ENCODE measurements around the gene TMEM125. TPM values are rescaled to one million over a fixed set of nuclear protein-coding genes. Genes with fewer than 3 reads are reported as not detected.

TMEM125 gene
- total and polyA plus RNA-seq, 2 experiments from 2014 or later: not detected

DNA sequence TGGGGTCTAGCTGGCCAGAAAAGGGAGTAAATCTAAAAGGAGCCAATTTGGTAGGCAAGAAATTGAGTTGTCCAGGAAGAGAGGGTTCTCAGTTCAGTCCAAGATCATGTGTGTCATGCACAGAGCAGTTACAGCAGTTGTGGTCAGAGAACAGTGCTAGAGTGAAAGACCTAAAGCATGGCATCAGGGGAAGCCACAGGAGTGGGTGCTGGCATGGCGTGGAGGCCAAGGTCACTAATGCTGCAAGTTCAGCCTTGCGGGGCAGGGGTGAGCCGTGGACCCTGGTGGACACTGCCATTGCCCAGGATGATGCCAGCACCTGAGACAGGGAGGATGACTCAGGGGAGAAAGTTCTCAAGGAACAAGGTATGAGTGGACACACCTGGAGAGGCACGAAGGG lies 16.6 kb upstream of the TMEM125 start:
- Histone ChIP-seq H3K9me3 (ENCODE audit: low read depth) (no peaks in the 10 kb centered on the region), H3K79me2 (ENCODE audit: insufficient read depth) (no peaks in the 10 kb centered on the region), H2AFZ (no peak overlapping the region), H3K4me1 (ENCODE audit: insufficient read depth) (no peaks in the 10 kb centered on the region), H4K20me1 (ENCODE audit: insufficient read depth) (no peaks in the 10 kb centered on the region), H3K27ac (no peak overlapping the region), H3K36me3 (ENCODE audit: low read depth) (no peaks in the 10 kb centered on the region), H3K9ac (no peak overlapping the region), H3F3A (ENCODE audit: insufficient read depth) (no peaks in the 10 kb centered on the region), H3K9me2 (ENCODE audit: insufficient read depth) (no peaks in the 10 kb centered on the region), H3K4me2 (ENCODE audit: unreplicated experiment) (no peak overlapping the region), H3K27me3 (replicated peaks; ENCODE audit: insufficient read depth) (peaks cover 4% of the 10 kb centered on the region), H3K4me3 (no peak overlapping the region)
- no peak for DNase-seq
- in situ Hi-C loops (cut with MboI): no loop called here
- 78 to 84% methylated on average over 4 of the region's 4 CpGs for WGBS, 2 experiments (ENCODE audit: low coverage in 1 of 2, low lambda C conversion rate in 2 of 2, missing lambda C conversion rate in 2 of 2)
- TF ChIP-seq EZH2 (IDR thresholded peaks at IDR 0.05; ENCODE audit: insufficient read depth, poor library complexity, severe bottlenecking): no peak
- TF ChIP-seq EZH2phosphoT487 (IDR thresholded peaks at IDR 0.05; ENCODE audit: insufficient read depth, low read depth): no peak

DNA sequence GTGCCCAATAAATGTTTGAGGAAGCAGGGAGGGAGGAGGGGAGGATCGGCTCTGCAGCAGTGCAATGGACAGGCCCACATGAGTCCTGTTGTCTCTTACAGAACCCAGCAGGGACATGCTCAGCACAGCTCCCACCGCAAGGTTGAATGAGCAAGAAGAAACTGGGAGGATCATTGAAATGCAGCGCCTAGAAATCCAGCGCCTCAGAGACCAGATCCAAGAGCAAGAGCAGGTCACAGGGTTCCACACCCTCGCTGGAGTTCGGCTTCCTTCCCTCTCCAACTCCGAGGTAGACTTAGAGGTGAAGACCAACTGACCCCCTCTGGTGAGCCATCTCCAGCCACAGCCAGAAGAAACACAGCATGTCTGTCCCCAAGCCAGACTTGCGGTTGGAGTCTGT lies 15.9 kb upstream of the TMEM125 start:
- peaks cover 4% of the 10 kb centered on the region for H3K27me3 ChIP-seq (replicated peaks; ENCODE audit: insufficient read depth)
- H3K4me1 ChIP-seq (ENCODE audit: insufficient read depth): no peaks in the 10 kb centered on the region
- H3K36me3 ChIP-seq (ENCODE audit: low read depth): no peaks in the 10 kb centered on the region
- 63 to 65% methylated on average over 8 of the region's 8 CpGs for WGBS, 2 experiments (ENCODE audit: low coverage in 1 of 2, low lambda C conversion rate in 2 of 2, missing lambda C conversion rate in 2 of 2)
- no peaks in the 10 kb centered on the region for H3K9me2 ChIP-seq (ENCODE audit: insufficient read depth)
- no peak overlapping the region for H3K27ac ChIP-seq
- H2AFZ ChIP-seq: no peak overlapping the region
- no peak overlapping the region for H3K9ac ChIP-seq
- H3F3A ChIP-seq (ENCODE audit: insufficient read depth): no peaks in the 10 kb centered on the region
- no peak overlapping the region for H3K4me3 ChIP-seq
- no peaks in the 10 kb centered on the region for H3K79me2 ChIP-seq (ENCODE audit: insufficient read depth)
- H3K4me2 ChIP-seq (ENCODE audit: unreplicated experiment): no peak overlapping the region
- no peaks in the 10 kb centered on the region for H3K9me3 ChIP-seq (ENCODE audit: low read depth)
- no peak for DNase-seq
- no peaks in the 10 kb centered on the region for H4K20me1 ChIP-seq (ENCODE audit: insufficient read depth)
- TF ChIP-seq EZH2phosphoT487 (IDR thresholded peaks at IDR 0.05; ENCODE audit: insufficient read depth, low read depth) (no peak), EZH2 (IDR thresholded peaks at IDR 0.05; ENCODE audit: insufficient read depth, poor library complexity, severe bottlenecking) (no peak)
- in situ Hi-C loops (cut with MboI): no loop called here

- TF ChIP-seq EZH2phosphoT487 (IDR thresholded peaks at IDR 0.05; ENCODE audit: insufficient read depth, low read depth) (no peak), EZH2 (IDR thresholded peaks at IDR 0.05; ENCODE audit: insufficient read depth, poor library complexity, severe bottlenecking) (no peak)
- 45 to 49% methylated on average over 9 to 10 of the region's 10 CpGs for WGBS, 2 experiments (ENCODE audit: low coverage in 1 of 2, low lambda C conversion rate in 2 of 2, missing lambda C conversion rate in 2 of 2)
- H3K27me3 ChIP-seq (replicated peaks; ENCODE audit: insufficient read depth): peaks cover 4% of the 10 kb centered on the region
These were observed 14.2 kb upstream of the TMEM125 start for GRCh38 chr1:43255438-43256210.

DNA sequence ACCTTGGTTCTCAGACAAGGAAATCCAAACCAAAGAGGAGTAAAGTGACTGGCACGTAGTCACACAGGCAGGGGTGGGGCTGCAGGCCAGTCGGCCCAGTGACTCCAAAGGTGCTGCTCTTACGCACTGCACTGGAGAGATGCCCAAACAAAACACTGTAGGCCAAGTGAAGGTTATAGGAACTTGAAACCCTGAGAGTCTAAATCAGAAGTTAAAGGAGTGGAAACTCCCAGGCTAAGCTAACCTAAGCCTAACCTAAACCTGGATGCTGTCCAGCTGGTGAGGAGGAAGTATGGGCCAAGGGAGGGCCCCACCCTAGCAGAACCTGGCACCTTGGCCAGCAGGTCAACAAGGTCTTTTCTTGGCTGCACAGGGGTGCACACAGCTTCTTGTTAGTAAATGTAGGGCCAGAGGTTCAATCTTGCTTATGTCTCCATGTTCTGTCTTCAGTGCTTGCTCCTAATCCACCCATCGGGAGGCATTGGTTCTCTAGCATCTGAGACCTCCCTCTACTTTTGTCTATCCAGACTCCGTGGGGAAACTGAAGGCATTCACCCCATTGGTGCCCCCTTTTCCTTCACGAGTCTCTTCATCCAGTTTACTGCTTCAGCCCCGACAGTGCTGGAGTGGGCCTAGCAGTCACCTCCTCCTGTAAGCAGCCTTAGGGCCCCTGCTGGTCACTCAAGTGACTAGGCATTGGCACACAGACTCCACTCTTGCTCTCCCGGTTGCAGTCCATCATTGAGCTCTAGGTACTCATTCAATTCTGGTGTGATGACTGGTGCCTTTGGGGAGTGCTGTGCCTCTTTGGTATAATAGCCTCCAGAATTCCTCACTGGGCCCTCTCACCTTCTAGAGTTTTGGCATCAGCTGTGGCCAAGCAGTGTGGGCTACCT lies 12.9 kb upstream of the TMEM125 start:
- H2AFZ ChIP-seq: no peak overlapping the region
- H3K9ac ChIP-seq: no peak overlapping the region
- no peak for DNase-seq
- no peaks in the 10 kb centered on the region for H3K9me2 ChIP-seq (ENCODE audit: insufficient read depth)
- in situ Hi-C loops (cut with MboI): no loop called here
- no peaks in the 10 kb centered on the region for H3K36me3 ChIP-seq (ENCODE audit: low read depth)
- no peaks in the 10 kb centered on the region for H3K79me2 ChIP-seq (ENCODE audit: insufficient read depth)
- WGBS, 2 experiments (ENCODE audit: low coverage in 1 of 2, low lambda C conversion rate in 2 of 2, missing lambda C conversion rate in 2 of 2): 57 to 58% methylated on average over 8 of the region's 8 CpGs
- no peak overlapping the region for H3K4me3 ChIP-seq
- H3K4me2 ChIP-seq (ENCODE audit: unreplicated experiment): no peak overlapping the region
- no peaks in the 10 kb centered on the region for H3K9me3 ChIP-seq (ENCODE audit: low read depth)
- H3F3A ChIP-seq (ENCODE audit: insufficient read depth): no peaks in the 10 kb centered on the region
- no peak for TF ChIP-seq EZH2phosphoT487 (IDR thresholded peaks at IDR 0.05; ENCODE audit: insufficient read depth, low read depth)
- no peak for TF ChIP-seq EZH2 (IDR thresholded peaks at IDR 0.05; ENCODE audit: insufficient read depth, poor library complexity, severe bottlenecking)
- peaks cover 4% of the 10 kb centered on the region for H3K27me3 ChIP-seq (replicated peaks; ENCODE audit: insufficient read depth)
- no peaks in the 10 kb centered on the region for H4K20me1 ChIP-seq (ENCODE audit: insufficient read depth)
- no peaks in the 10 kb centered on the region for H3K4me1 ChIP-seq (ENCODE audit: insufficient read depth)
- no peak overlapping the region for H3K27ac ChIP-seq

More at GRCh38 chr1:43255438-43256210, 14.2 kb upstream of the TMEM125 start:
- Histone ChIP-seq H3K36me3 (ENCODE audit: low read depth) (no peaks in the 10 kb centered on the region), H3K4me2 (ENCODE audit: unreplicated experiment) (no peak overlapping the region), H2AFZ (no peak overlapping the region), H4K20me1 (ENCODE audit: insufficient read depth) (no peaks in the 10 kb centered on the region), H3K9me3 (ENCODE audit: low read depth) (no peaks in the 10 kb centered on the region), H3K9ac (no peak overlapping the region), H3K4me3 (no peak overlapping the region), H3K4me1 (ENCODE audit: insufficient read depth) (no peaks in the 10 kb centered on the region), H3K79me2 (ENCODE audit: insufficient read depth) (no peaks in the 10 kb centered on the region), H3K9me2 (ENCODE audit: insufficient read depth) (no peaks in the 10 kb centered on the region), H3F3A (ENCODE audit: insufficient read depth) (no peaks in the 10 kb centered on the region), H3K27ac (no peak overlapping the region)
- DNase-seq: no peak
- in situ Hi-C loops (cut with MboI): no loop called here

All from GM23248 (cell line).